EH (cell line): Measurements from ENCODE around the gene TMEM121.
"Not testable (repeated sequence)": the region's sequence is repeated elsewhere in the genome, so short reads cannot be mapped to it uniquely, and the experiment has no call there.

Experiments
- DNase-seq: peaks from one replicate; pipeline ENCODE4 v3.0.0-alpha.2; 2015; ENCODE audit warnings: low read depth

Gene TMEM121

GRCh38 chr14:105528586-105529318 lies 2.4 kb downstream of the TMEM121 start:
- no peak for DNase-seq

GRCh38 chr14:105529319-105529568 lies 2.9 kb downstream of the TMEM121 start:
- DNase-seq = no peak

- no peak for DNase-seq
Measured at GRCh38 chr14:105529569-105530284, 3.3 kb downstream of the TMEM121 start.

GRCh38 chr14:105530285-105531087 lies 4.1 kb downstream of the TMEM121 start:
- DNase-seq = no peak

GRCh38 chr14:105531088-105531893 lies 4.9 kb downstream of the TMEM121 start:
- DNase-seq = no peak

- DNase-seq = no peak
Measured at GRCh38 chr14:105531894-105532623, 5.7 kb downstream of the TMEM121 start.

GRCh38 chr14:105532735-105533141 lies 6.4 kb downstream of the TMEM121 start:
- DNase-seq = peak; percentile 42

GRCh38 chr14:105533391-105533790 lies 7.0 kb downstream of the TMEM121 start:
- DNase-seq = no peak

- DNase-seq = no peak
Measured at GRCh38 chr14:105533811-105534498, 7.6 kb downstream of the TMEM121 start.

GRCh38 chr14:105534586-105534985 lies 8.2 kb downstream of the TMEM121 start:
- no peak for DNase-seq

- no peak for DNase-seq
Measured at GRCh38 chr14:105536051-105536450, 9.7 kb downstream of the TMEM121 start.

GRCh38 chr14:105536691-105537579 lies 10.6 kb downstream of the TMEM121 start:
- DNase-seq = no peak

GRCh38 chr14:105537580-105538474 lies 11.4 kb downstream of the TMEM121 start:
- peak; percentile 30 for DNase-seq

GRCh38 chr14:105538481-105539049 lies 12.2 kb downstream of the TMEM121 start:
- no peak for DNase-seq

GRCh38 chr14:105540811-105541210 lies 14.4 kb downstream of the TMEM121 start:
- DNase-seq = no peak

- no peak for DNase-seq
Measured at GRCh38 chr14:105541218-105541875, 15.0 kb downstream of the TMEM121 start.

- DNase-seq = not testable (repeated sequence)
Measured at GRCh38 chr14:105545676-105546075, 19.3 kb downstream of the TMEM121 start.

GRCh38 chr14:105546410-105546809 lies 20.0 kb downstream of the TMEM121 start:
- not testable (repeated sequence) for DNase-seq
